Lung (tissue), 12 donors: Measurements from ENCODE around the gene VKORC1. TPM values are rescaled to one million over a fixed set of nuclear protein-coding genes. Genes with fewer than 3 reads are reported as not detected.

Experiments
- ATAC-seq: fragments of 200-7000 bp; cut with Tn5 transposase; one replicate; pipeline ENCODE4 v1.9.1; 2020; ENCODE audit warnings: moderate number of reproducible peaks; ENCODE audit not compliant: insufficient read depth, low FRiP score
- DNase-seq, 3 donors: peaks; one replicate each; pipeline ENCODE4 v3.0.0-alpha.2; 2013 to 2017
- H3K27ac ChIP-seq, 2 donors: one replicate each; pipeline ENCODE4 v1.5.1; 2013; ENCODE audit warnings: mild to moderate bottlenecking in 2 of 2, moderate library complexity in 2 of 2, control low read depth in 1 of 2, inconsistent platforms in 1 of 2, low read depth in 1 of 2, low read length in 1 of 2
- H3K27me3 ChIP-seq, 3 donors: one replicate each; pipeline ENCODE4 v1.5.1; 2013; ENCODE audit warnings: low read length in 2 of 3; ENCODE audit not compliant: control insufficient read depth in 3 of 3, insufficient read depth in 3 of 3
- H3K36me3 ChIP-seq, 4 donors: one replicate each; pipeline ENCODE4 v1.5.1; 2013; ENCODE audit warnings: low read length in 4 of 4, mild to moderate bottlenecking in 1 of 4, moderate library complexity in 1 of 4; ENCODE audit not compliant: control insufficient read depth in 4 of 4, insufficient read depth in 4 of 4
- H3K4me1 ChIP-seq, 5 donors: one replicate each; pipeline ENCODE4 v1.5.1; 2013; ENCODE audit warnings: low read length in 5 of 5, mild to moderate bottlenecking in 2 of 5, moderate library complexity in 1 of 5; ENCODE audit not compliant: control insufficient read depth in 5 of 5, insufficient read depth in 5 of 5
- H3K4me3 ChIP-seq: one replicate; pipeline ENCODE4 v1.5.1; 2013; ENCODE audit warnings: mild to moderate bottlenecking, control low read depth, moderate library complexity
- H3K9ac ChIP-seq, 2 donors: one replicate each; pipeline ENCODE4 v1.5.1; 2013; ENCODE audit warnings: low read length in 2 of 2, control low read depth in 1 of 2; ENCODE audit not compliant: insufficient read depth in 1 of 2
- H3K9me3 ChIP-seq, 4 donors: one replicate each; pipeline ENCODE4 v1.5.1; 2013; ENCODE audit warnings: low read length in 3 of 4, mild to moderate bottlenecking in 1 of 4, moderate library complexity in 1 of 4; ENCODE audit not compliant: control insufficient read depth in 4 of 4, insufficient read depth in 3 of 4
- CTCF ChIP-seq: IDR thresholded peaks from 2 replicates; pipeline ENCODE4 v1.5.1; 2012; ENCODE audit warnings: mild to moderate bottlenecking; ENCODE audit errors: control extremely low read depth, extremely low read depth
- WGBS, 2 donors: extraction: QIAGEN DNeasy Blood & Tissue Kit; methylation state at CpG; one replicate each; pipeline ENCODE4 v1.1.7; 2013; 5-methylcytosine and 5-hydroxymethylcytosine counted together
- polyA plus RNA-seq, 2 donors: library from polyadenylated mRNA; stranded (reverse); fragments of 200-250 nt; gene quantifications; one replicate each; pipeline ENCODE4 v1.2.1, GENCODE V29; 2013
- total RNA-seq, 2 donors: library from RNA; depleted of rRNA in 1 of 2; stranded (reverse); fragments of >200 nt in 1 of 2; gene quantifications; one replicate each; pipeline ENCODE4 v1.2.1, GENCODE V29; 2014 to 2021
- donor health status: control.
- donor health status: control.
- donor health status: Bipolar disorder and iron deficiency.
- donor health status: healthy.
- donor health status: DM: yes; HTN: yes; CAD: no.

VKORC1 gene
- total and polyA plus RNA-seq, 4 donors, result 49.4 to 118 (median 70.5) TPM

- Histone ChIP-seq H3K27me3 (no peaks in the 10 kb centered on the region), H3K9me3 (no peaks in the 10 kb centered on the region), H3K27ac (no peak overlapping the region), H3K9ac (no peak overlapping the region), H3K36me3 (no peaks in the 10 kb centered on the region), H3K4me3 (no peak overlapping the region), H3K4me1 (no peaks in the 10 kb centered on the region)
- DNase-seq (no peak), ATAC-seq (no peak)
- 79 to 81% methylated on average over 10 of the region's 10 CpGs for WGBS, 2 donors
- TF ChIP-seq CTCF, result no peak
Measured at GRCh38 chr16:31050280-31051030, 44.1 kb downstream of the VKORC1 start.

GRCh38 chr16:31043898-31044481 is 50.6 kb downstream of the VKORC1 start:
- H3K9me3 ChIP-seq, result peaks cover 0 to 1% (median 0%) of the 10 kb centered on the region in 4 donors
- no peaks in the 10 kb centered on the region for H3K27me3 ChIP-seq
- 89 to 90% methylated on average over 4 of the region's 4 CpGs for WGBS, 2 donors
- no peak overlapping the region for H3K4me3 ChIP-seq
- H3K36me3 ChIP-seq, result peaks cover 0 to 33% (median 5%) of the 10 kb centered on the region in 4 donors
- DNase-seq, result no peak
- no peak for TF ChIP-seq CTCF
- no peak overlapping the region for H3K9ac ChIP-seq
- ATAC-seq, result no peak
- no peaks in the 10 kb centered on the region for H3K4me1 ChIP-seq
- H3K27ac ChIP-seq, result no peak overlapping the region

GRCh38 chr16:31043352-31043751 is 51.2 kb downstream of the VKORC1 start:
- Histone ChIP-seq H3K4me1 (no peaks in the 10 kb centered on the region), H3K4me3 (no peak overlapping the region), H3K27me3 (no peaks in the 10 kb centered on the region), H3K9ac (no peak overlapping the region), H3K27ac (no peak overlapping the region), H3K36me3 (peaks cover 0 to 39% (median 8%) of the 10 kb centered on the region in 4 donors), H3K9me3 (peaks cover 0 to 1% (median 0%) of the 10 kb centered on the region in 4 donors)
- no peak for DNase-seq
- TF ChIP-seq CTCF, result no peak
- WGBS, 2 donors, result 90 to 96% methylated on average over 1 of the region's 1 CpG
- no peak for ATAC-seq
